HL-60 (cell line): Measurements from ENCODE around the gene PYHIN1.

Experiments
- DNase-seq, 2 experiments: peaks; one replicate each; pipeline ENCODE4 v3.0.0-alpha.2; 2010 to 2020; ENCODE audit warnings: low read depth in 1 of 2, low spot score in 1 of 2
- H3K27ac ChIP-seq: fragments of 250-450 bp; sonication (Bioruptor Pico); replicated peaks from 2 replicates; pipeline ENCODE4 v1.5.1; 2020; ENCODE audit warnings: mild to moderate bottlenecking, moderate library complexity
- H3K27me3 ChIP-seq: fragments of 250-450 bp; sonication (Bioruptor Pico); 2 replicates; pipeline ENCODE4 v1.5.1; 2021; ENCODE audit warnings: mild to moderate bottlenecking, moderate library complexity; ENCODE audit not compliant: insufficient read depth, poor library complexity, severe bottlenecking
- H3K4me3 ChIP-seq: replicated peaks from 2 replicates; pipeline ENCODE4 v1.5.1; 2011; ENCODE audit warnings: mild to moderate bottlenecking, control low read depth, low read length; ENCODE audit not compliant: insufficient read depth
- GABPA ChIP-seq: IDR thresholded peaks from 2 replicates; pipeline ENCODE4 v1.6.1; 2012; ENCODE audit warnings: low read depth
- POLR2AphosphoS5 ChIP-seq: IDR thresholded peaks from 2 replicates; pipeline ENCODE4 v1.6.1; 2012; ENCODE audit warnings: low read depth
- SPI1 ChIP-seq: IDR thresholded peaks from 2 replicates; pipeline ENCODE4 v1.6.1; 2012; ENCODE audit warnings: low read depth, mild to moderate bottlenecking, borderline replicate concordance
- TF ChIP-seq, protein P1 (sequence below): IDR thresholded peaks from one replicate; pipeline ENCODE4 v1.5.1; 2011; ENCODE audit warnings: low read length, control low read depth, inconsistent platforms; ENCODE audit not compliant: insufficient read depth
- TF ChIP-seq, protein P2 (sequence below): IDR thresholded peaks from 2 replicates; pipeline ENCODE4 v1.6.1; 2012; ENCODE audit warnings: low read depth; ENCODE audit not compliant: insufficient replicate concordance

Gene PYHIN1

DNA sequence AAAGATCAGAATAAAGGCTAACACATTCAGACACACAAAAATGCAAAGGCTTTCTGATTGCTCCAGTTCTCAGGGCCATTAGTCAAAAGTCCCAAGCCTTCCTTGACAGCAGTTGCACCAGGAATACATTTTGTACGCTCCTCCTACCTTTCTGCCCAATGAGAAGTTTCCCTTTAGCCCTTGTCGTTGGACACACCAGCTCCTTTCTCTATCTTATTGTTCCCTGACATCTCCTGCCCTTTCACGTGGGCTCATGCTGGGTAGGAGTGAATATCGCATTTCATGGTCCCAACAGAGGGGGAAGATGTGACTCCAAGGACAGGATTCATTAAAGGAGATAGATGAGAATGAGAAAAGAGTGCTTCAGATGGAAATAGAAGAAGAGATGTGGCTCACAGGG, 44.9 kb downstream of the PYHIN1 start:
- Histone ChIP-seq H3K27me3 (no peaks in the 10 kb centered on the region), H3K27ac (no peak overlapping the region), H3K4me3 (no peak overlapping the region)
- no peak for DNase-seq
- TF ChIP-seq SPI1 (no peak), POLR2AphosphoS5 (no peak), GABPA (no peak)
- TF ChIP-seq, protein P1, sequence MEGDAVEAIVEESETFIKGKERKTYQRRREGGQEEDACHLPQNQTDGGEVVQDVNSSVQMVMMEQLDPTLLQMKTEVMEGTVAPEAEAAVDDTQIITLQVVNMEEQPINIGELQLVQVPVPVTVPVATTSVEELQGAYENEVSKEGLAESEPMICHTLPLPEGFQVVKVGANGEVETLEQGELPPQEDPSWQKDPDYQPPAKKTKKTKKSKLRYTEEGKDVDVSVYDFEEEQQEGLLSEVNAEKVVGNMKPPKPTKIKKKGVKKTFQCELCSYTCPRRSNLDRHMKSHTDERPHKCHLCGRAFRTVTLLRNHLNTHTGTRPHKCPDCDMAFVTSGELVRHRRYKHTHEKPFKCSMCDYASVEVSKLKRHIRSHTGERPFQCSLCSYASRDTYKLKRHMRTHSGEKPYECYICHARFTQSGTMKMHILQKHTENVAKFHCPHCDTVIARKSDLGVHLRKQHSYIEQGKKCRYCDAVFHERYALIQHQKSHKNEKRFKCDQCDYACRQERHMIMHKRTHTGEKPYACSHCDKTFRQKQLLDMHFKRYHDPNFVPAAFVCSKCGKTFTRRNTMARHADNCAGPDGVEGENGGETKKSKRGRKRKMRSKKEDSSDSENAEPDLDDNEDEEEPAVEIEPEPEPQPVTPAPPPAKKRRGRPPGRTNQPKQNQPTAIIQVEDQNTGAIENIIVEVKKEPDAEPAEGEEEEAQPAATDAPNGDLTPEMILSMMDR: no peak
- TF ChIP-seq, protein P2, sequence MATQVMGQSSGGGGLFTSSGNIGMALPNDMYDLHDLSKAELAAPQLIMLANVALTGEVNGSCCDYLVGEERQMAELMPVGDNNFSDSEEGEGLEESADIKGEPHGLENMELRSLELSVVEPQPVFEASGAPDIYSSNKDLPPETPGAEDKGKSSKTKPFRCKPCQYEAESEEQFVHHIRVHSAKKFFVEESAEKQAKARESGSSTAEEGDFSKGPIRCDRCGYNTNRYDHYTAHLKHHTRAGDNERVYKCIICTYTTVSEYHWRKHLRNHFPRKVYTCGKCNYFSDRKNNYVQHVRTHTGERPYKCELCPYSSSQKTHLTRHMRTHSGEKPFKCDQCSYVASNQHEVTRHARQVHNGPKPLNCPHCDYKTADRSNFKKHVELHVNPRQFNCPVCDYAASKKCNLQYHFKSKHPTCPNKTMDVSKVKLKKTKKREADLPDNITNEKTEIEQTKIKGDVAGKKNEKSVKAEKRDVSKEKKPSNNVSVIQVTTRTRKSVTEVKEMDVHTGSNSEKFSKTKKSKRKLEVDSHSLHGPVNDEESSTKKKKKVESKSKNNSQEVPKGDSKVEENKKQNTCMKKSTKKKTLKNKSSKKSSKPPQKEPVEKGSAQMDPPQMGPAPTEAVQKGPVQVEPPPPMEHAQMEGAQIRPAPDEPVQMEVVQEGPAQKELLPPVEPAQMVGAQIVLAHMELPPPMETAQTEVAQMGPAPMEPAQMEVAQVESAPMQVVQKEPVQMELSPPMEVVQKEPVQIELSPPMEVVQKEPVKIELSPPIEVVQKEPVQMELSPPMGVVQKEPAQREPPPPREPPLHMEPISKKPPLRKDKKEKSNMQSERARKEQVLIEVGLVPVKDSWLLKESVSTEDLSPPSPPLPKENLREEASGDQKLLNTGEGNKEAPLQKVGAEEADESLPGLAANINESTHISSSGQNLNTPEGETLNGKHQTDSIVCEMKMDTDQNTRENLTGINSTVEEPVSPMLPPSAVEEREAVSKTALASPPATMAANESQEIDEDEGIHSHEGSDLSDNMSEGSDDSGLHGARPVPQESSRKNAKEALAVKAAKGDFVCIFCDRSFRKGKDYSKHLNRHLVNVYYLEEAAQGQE: no peak

DNA sequence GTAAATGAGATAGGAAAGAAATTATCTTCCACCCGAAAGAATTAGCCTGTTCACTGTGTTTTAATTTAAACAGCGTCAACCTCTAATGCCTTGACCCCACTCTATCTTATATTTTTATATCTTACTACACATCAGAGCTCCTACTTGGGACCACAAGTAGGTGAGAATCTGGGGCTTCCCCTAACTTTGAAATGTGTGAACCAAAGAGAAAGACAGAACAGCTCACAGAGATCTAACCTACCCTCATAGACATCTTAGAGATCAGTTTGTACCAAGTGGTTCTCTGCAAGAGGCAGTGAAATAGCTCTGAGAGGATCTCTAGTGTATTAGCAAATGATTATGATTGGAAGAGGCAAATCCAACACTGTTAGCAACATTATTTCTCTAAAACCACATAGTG, 47.4 kb downstream of the PYHIN1 start:
- Histone ChIP-seq H3K4me3 (no peak overlapping the region), H3K27me3 (no peaks in the 10 kb centered on the region), H3K27ac (no peak overlapping the region)
- TF ChIP-seq, protein P2: no peak
- TF ChIP-seq SPI1 (no peak), POLR2AphosphoS5 (no peak)
- DNase-seq: no peak

DNA sequence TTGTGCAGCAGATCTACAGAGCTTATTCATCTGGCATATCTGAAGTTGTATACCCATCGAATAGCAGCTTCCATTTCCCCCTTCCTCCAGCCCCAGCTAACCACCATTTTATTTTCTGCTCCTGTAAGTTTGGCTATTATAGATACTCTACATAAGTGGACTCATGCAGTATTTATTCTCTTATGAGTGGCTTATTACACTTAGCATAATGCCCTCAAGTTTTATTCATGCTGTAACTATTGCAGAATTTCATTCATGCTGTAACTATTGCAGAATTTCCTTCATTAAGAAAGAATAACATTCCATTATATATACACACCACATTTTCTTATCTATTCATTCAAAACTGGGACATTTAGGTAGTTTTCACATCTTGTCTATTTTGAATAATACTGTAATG, 47.9 kb downstream of the PYHIN1 start:
- no peak for DNase-seq
- no peak overlapping the region for H3K27ac ChIP-seq
- no peak overlapping the region for H3K4me3 ChIP-seq
- no peaks in the 10 kb centered on the region for H3K27me3 ChIP-seq
- TF ChIP-seq, protein P1: no peak
- TF ChIP-seq, protein P2: no peak
- no peak for TF ChIP-seq SPI1
- no peak for TF ChIP-seq GABPA
- no peak for TF ChIP-seq POLR2AphosphoS5

DNA sequence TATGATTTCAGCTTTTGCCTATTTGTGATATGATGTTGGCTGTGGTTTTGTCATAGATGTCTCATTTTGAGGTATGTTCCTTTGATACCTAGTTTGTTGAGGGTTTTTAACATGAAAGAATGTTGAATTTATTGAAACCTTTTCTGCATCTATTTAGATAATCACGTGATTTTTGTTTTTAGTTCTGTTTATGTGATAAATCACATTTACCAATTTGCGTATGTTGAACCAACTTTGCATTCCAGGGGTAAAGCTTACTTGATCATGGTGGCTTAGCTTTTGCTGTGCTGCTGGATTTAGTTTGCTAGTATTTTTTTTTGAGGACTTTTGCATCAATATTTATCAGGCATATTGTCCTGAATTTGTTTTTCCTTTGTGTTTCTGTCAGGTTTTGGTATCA, 51.9 kb downstream of the PYHIN1 start:
- Histone ChIP-seq H3K27me3 (no peaks in the 10 kb centered on the region), H3K27ac (no peak overlapping the region), H3K4me3 (no peak overlapping the region)
- DNase-seq: no peak
- TF ChIP-seq, protein P2: no peak
- TF ChIP-seq SPI1 (no peak), POLR2AphosphoS5 (no peak), GABPA (no peak)
- TF ChIP-seq, protein P1: no peak
